Body of pancreas (tissue), 4 donors: ENCODE results near the gene SIDT1.

Experiments used
- POLR2A ChIP-seq, 3 donors: fragments of 450-650 bp; IDR thresholded peaks; one replicate each; pipeline ENCODE4 v1.6.1; 2016; ENCODE audit warnings: antibody characterized with exemption in 3 of 3, mild to moderate bottlenecking in 2 of 3
- TF ChIP-seq, protein P1 (sequence below), 7 experiments: fragments of 450-650 bp in 4 of 7; fragments of 200-600 bp in 3 of 7; sonication (generic) in 3 of 7; IDR thresholded peaks; one replicate each; pipeline ENCODE4 v1.5.1; 2016 to 2019; ENCODE audit warnings: antibody characterized with exemption in 7 of 7

GRCh38 chr3:113523241-113523640 lies 9.1 kb upstream of the SIDT1 start:
- TF ChIP-seq, protein P1, sequence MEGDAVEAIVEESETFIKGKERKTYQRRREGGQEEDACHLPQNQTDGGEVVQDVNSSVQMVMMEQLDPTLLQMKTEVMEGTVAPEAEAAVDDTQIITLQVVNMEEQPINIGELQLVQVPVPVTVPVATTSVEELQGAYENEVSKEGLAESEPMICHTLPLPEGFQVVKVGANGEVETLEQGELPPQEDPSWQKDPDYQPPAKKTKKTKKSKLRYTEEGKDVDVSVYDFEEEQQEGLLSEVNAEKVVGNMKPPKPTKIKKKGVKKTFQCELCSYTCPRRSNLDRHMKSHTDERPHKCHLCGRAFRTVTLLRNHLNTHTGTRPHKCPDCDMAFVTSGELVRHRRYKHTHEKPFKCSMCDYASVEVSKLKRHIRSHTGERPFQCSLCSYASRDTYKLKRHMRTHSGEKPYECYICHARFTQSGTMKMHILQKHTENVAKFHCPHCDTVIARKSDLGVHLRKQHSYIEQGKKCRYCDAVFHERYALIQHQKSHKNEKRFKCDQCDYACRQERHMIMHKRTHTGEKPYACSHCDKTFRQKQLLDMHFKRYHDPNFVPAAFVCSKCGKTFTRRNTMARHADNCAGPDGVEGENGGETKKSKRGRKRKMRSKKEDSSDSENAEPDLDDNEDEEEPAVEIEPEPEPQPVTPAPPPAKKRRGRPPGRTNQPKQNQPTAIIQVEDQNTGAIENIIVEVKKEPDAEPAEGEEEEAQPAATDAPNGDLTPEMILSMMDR (IDR thresholded peaks at IDR 0.05): no peak
- TF ChIP-seq POLR2A (IDR thresholded peaks at IDR 0.05): no peak
